MM.1S (cell line): ENCODE measurements around the gene SPI1.

Source experiments
- EZH2 ChIP-seq: fragments of 300-600 bp; sonication (generic); optimal IDR thresholded peaks from 2 replicates; pipeline ENCODE3; 2017; ENCODE audit warnings: low read depth, mild to moderate bottlenecking, antibody characterized with exemption, low read length, mixed read lengths
- TF ChIP-seq, protein P1 (sequence below): fragments of 300-600 bp; sonication (generic); IDR thresholded peaks from 2 replicates; pipeline ENCODE4 v1.5.1; 2016; ENCODE audit warnings: antibody characterized with exemption, low read length, mixed read lengths

DNA sequence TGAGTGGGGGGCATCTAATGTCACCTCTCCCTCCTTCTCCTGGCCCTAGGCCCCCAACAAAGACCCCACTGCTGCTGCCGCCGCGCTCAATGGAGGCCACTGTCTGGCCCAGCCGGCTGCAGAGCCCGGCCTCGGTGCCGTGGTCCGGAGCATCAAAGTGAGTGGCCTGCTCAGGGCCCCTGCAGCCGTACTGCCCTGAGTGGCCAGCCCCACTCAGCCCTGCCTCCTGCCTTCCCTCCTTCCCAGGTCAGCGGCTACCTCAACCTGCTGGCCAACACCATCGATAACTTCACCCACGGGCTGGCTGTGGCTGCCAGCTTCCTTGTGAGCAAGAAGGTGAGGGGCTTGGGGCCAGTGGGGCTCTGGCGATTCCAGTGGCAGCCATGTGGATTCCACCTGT, 35.0 kb upstream of the SPI1 start:
- TF ChIP-seq, protein P1, sequence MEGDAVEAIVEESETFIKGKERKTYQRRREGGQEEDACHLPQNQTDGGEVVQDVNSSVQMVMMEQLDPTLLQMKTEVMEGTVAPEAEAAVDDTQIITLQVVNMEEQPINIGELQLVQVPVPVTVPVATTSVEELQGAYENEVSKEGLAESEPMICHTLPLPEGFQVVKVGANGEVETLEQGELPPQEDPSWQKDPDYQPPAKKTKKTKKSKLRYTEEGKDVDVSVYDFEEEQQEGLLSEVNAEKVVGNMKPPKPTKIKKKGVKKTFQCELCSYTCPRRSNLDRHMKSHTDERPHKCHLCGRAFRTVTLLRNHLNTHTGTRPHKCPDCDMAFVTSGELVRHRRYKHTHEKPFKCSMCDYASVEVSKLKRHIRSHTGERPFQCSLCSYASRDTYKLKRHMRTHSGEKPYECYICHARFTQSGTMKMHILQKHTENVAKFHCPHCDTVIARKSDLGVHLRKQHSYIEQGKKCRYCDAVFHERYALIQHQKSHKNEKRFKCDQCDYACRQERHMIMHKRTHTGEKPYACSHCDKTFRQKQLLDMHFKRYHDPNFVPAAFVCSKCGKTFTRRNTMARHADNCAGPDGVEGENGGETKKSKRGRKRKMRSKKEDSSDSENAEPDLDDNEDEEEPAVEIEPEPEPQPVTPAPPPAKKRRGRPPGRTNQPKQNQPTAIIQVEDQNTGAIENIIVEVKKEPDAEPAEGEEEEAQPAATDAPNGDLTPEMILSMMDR = no peak
- no peak for TF ChIP-seq EZH2
